Measurements from ENCODE around the gene NKD1.
A peak's percentile ranks its signal among the peaks of the same experiment; 100 is the strongest.

NKD1 gene

GRCh38 chr16:50604065-50604418 is 55.8 kb downstream of the NKD1 start:
- in situ Hi-C loops (cut with MboI; ENCODE audit: low sequenced_read_pairs): no loop called here
- DNase-seq (ENCODE audit: low spot score in 2 of 2): no peak
- Histone ChIP-seq H3K4me1 (peaks cover 6% of the 10 kb centered on the region), H3K36me3 (replicated peaks) (no peaks in the 10 kb centered on the region), H3K27me3 (ENCODE audit: low read depth) (no peaks in the 10 kb centered on the region), H3K4me3 (no peak overlapping the region), H3K9me3 (no peaks in the 10 kb centered on the region)

GRCh38 chr16:50604610-50605009 is 56.4 kb downstream of the NKD1 start:
- no peaks in the 10 kb centered on the region for H3K36me3 ChIP-seq (replicated peaks)
- H3K4me1 ChIP-seq: peaks cover 6% of the 10 kb centered on the region
- no peaks in the 10 kb centered on the region for H3K9me3 ChIP-seq
- in situ Hi-C loops (cut with MboI; ENCODE audit: low sequenced_read_pairs): no loop called here
- no peaks in the 10 kb centered on the region for H3K27me3 ChIP-seq (ENCODE audit: low read depth)
- H3K4me3 ChIP-seq: no peak overlapping the region
- DNase-seq (ENCODE audit: low spot score in 2 of 2): no peak

GRCh38 chr16:50605733-50606430 is 57.7 kb downstream of the NKD1 start:
- DNase-seq (ENCODE audit: low spot score in 2 of 2): no peak
- Histone ChIP-seq H3K4me1 (peaks cover 15% of the 10 kb centered on the region), H3K36me3 (replicated peaks) (no peaks in the 10 kb centered on the region), H3K9me3 (no peaks in the 10 kb centered on the region), H3K27me3 (ENCODE audit: low read depth) (no peaks in the 10 kb centered on the region), H3K4me3 (no peak overlapping the region)
- in situ Hi-C loops (cut with MboI; ENCODE audit: low sequenced_read_pairs): no loop called here

- no peaks in the 10 kb centered on the region for H3K27me3 ChIP-seq (ENCODE audit: low read depth)
- peaks cover 18% of the 10 kb centered on the region for H3K4me1 ChIP-seq
- in situ Hi-C loops (cut with MboI; ENCODE audit: low sequenced_read_pairs): no loop called here
- DNase-seq (ENCODE audit: low spot score in 2 of 2): no peak
- no peak overlapping the region for H3K4me3 ChIP-seq
- no peaks in the 10 kb centered on the region for H3K9me3 ChIP-seq
- H3K36me3 ChIP-seq (replicated peaks): no peaks in the 10 kb centered on the region
Measured at GRCh38 chr16:50606431-50607050, 58.3 kb downstream of the NKD1 start.

- no peak for DNase-seq (ENCODE audit: low spot score in 2 of 2)
- in situ Hi-C loops (cut with MboI; ENCODE audit: low sequenced_read_pairs): no loop called here
- Histone ChIP-seq H3K4me3 (no peak overlapping the region), H3K4me1 (peaks cover 18% of the 10 kb centered on the region), H3K27me3 (ENCODE audit: low read depth) (no peaks in the 10 kb centered on the region), H3K36me3 (replicated peaks) (no peaks in the 10 kb centered on the region), H3K9me3 (no peaks in the 10 kb centered on the region)
Measured at GRCh38 chr16:50607051-50607431, 58.8 kb downstream of the NKD1 start.

- H3K9me3 ChIP-seq: no peaks in the 10 kb centered on the region
- H3K4me1 ChIP-seq: peaks cover 18% of the 10 kb centered on the region
- H3K36me3 ChIP-seq (replicated peaks): no peaks in the 10 kb centered on the region
- DNase-seq (ENCODE audit: low spot score in 2 of 2): no peak
- no peaks in the 10 kb centered on the region for H3K27me3 ChIP-seq (ENCODE audit: low read depth)
- no peak overlapping the region for H3K4me3 ChIP-seq
- in situ Hi-C loops (cut with MboI; ENCODE audit: low sequenced_read_pairs): no loop called here
Measured at GRCh38 chr16:50607447-50607846, 59.3 kb downstream of the NKD1 start.

GRCh38 chr16:50607970-50608557 is 59.9 kb downstream of the NKD1 start:
- Histone ChIP-seq H3K4me1 (peaks cover 18% of the 10 kb centered on the region), H3K9me3 (no peaks in the 10 kb centered on the region), H3K4me3 (no peak overlapping the region), H3K36me3 (replicated peaks) (no peaks in the 10 kb centered on the region), H3K27me3 (ENCODE audit: low read depth) (no peaks in the 10 kb centered on the region)
- in situ Hi-C loops (cut with MboI; ENCODE audit: low sequenced_read_pairs): no loop called here
- DNase-seq (ENCODE audit: low spot score in 2 of 2): no peak

- no peaks in the 10 kb centered on the region for H3K27me3 ChIP-seq (ENCODE audit: low read depth)
- in situ Hi-C loops (cut with MboI; ENCODE audit: low sequenced_read_pairs): no loop called here
- DNase-seq (ENCODE audit: low spot score in 2 of 2): no peak
- H3K36me3 ChIP-seq (replicated peaks): no peaks in the 10 kb centered on the region
- no peak overlapping the region for H3K4me3 ChIP-seq
- no peaks in the 10 kb centered on the region for H3K9me3 ChIP-seq
- peaks cover 18% of the 10 kb centered on the region for H3K4me1 ChIP-seq
Measured at GRCh38 chr16:50609049-50609448, 60.9 kb downstream of the NKD1 start.

- Histone ChIP-seq H3K4me1 (peaks cover 18% of the 10 kb centered on the region), H3K4me3 (no peak overlapping the region), H3K27me3 (ENCODE audit: low read depth) (no peaks in the 10 kb centered on the region), H3K36me3 (replicated peaks) (no peaks in the 10 kb centered on the region), H3K9me3 (no peaks in the 10 kb centered on the region)
- in situ Hi-C loops (cut with MboI; ENCODE audit: low sequenced_read_pairs): no loop called here
- DNase-seq (ENCODE audit: low spot score in 2 of 2): no peak
Measured at GRCh38 chr16:50609471-50609870, 61.3 kb downstream of the NKD1 start.

GRCh38 chr16:50610331-50611262 is 62.4 kb downstream of the NKD1 start:
- peak; percentile 88 to 90 for DNase-seq (ENCODE audit: low spot score in 2 of 2)
- Histone ChIP-seq H3K4me1 (peaks cover 18% of the 10 kb centered on the region), H3K9me3 (no peaks in the 10 kb centered on the region), H3K4me3 (no peak overlapping the region), H3K36me3 (replicated peaks) (no peaks in the 10 kb centered on the region), H3K27me3 (ENCODE audit: low read depth) (no peaks in the 10 kb centered on the region)
- in situ Hi-C loops (cut with MboI; ENCODE audit: low sequenced_read_pairs): no loop called here

GRCh38 chr16:50611332-50611934 is 63.2 kb downstream of the NKD1 start:
- Histone ChIP-seq H3K27me3 (ENCODE audit: low read depth) (no peaks in the 10 kb centered on the region), H3K4me3 (no peak overlapping the region), H3K36me3 (replicated peaks) (no peaks in the 10 kb centered on the region), H3K9me3 (no peaks in the 10 kb centered on the region), H3K4me1 (peaks cover 18% of the 10 kb centered on the region)
- no peak for DNase-seq (ENCODE audit: low spot score in 2 of 2)
- in situ Hi-C loops (cut with MboI; ENCODE audit: low sequenced_read_pairs): no loop called here

GRCh38 chr16:50611995-50612848 is 64.0 kb downstream of the NKD1 start:
- Histone ChIP-seq H3K4me3 (no peak overlapping the region), H3K36me3 (replicated peaks) (no peaks in the 10 kb centered on the region), H3K9me3 (no peaks in the 10 kb centered on the region), H3K4me1 (peaks cover 13% of the 10 kb centered on the region), H3K27me3 (ENCODE audit: low read depth) (no peaks in the 10 kb centered on the region)
- no peak for DNase-seq (ENCODE audit: low spot score in 2 of 2)
- in situ Hi-C loops (cut with MboI; ENCODE audit: low sequenced_read_pairs): no loop called here

- no peaks in the 10 kb centered on the region for H3K27me3 ChIP-seq (ENCODE audit: low read depth)
- no peak for DNase-seq (ENCODE audit: low spot score in 2 of 2)
- no peak overlapping the region for H3K4me3 ChIP-seq
- no peaks in the 10 kb centered on the region for H3K9me3 ChIP-seq
- H3K36me3 ChIP-seq (replicated peaks): no peaks in the 10 kb centered on the region
- in situ Hi-C loops (cut with MboI; ENCODE audit: low sequenced_read_pairs): no loop called here
- peaks cover 13% of the 10 kb centered on the region for H3K4me1 ChIP-seq
Measured at GRCh38 chr16:50612849-50613198, 64.6 kb downstream of the NKD1 start.

Measured in HAP-1 (cell line).